Peyer's patch (tissue), 4 donors: ENCODE data around the gene SOX1. TPM values are rescaled to one million over a fixed set of nuclear protein-coding genes. Genes with fewer than 3 reads are reported as not detected.

ENCODE experiments used
- DNase-seq, 3 donors: peaks; one replicate each; pipeline ENCODE4 v3.0.0-alpha.2; 2017 to 2019
- H3K27ac ChIP-seq, 4 donors: fragments of 200-600 bp; sonication (generic); one replicate each; pipeline ENCODE4 v1.5.1; 2016 to 2019
- H3K27me3 ChIP-seq, 2 donors: fragments of 200-600 bp; sonication (generic); one replicate each; pipeline ENCODE4 v1.5.1; 2019
- H3K36me3 ChIP-seq, 3 donors: fragments of 200-600 bp; sonication (generic); one replicate each; pipeline ENCODE4 v1.5.1; 2016 to 2019
- H3K4me1 ChIP-seq, 4 donors: fragments of 200-600 bp; sonication (generic); one replicate each; pipeline ENCODE4 v1.5.1; 2016 to 2019
- H3K4me3 ChIP-seq, 4 donors: fragments of 200-600 bp; sonication (generic); 1 replicate in 3 of 4; 2 replicates in 1 of 4; pipeline ENCODE4 v1.5.1; 2016 to 2019; ENCODE audit warnings: mild to moderate bottlenecking in 1 of 4
- H3K9me3 ChIP-seq, 4 donors: fragments of 200-600 bp; sonication (generic); one replicate each; pipeline ENCODE4 v1.5.1; 2016 to 2019; ENCODE audit warnings: mild to moderate bottlenecking in 1 of 4
- POLR2A ChIP-seq, 2 donors: fragments of 450-650 bp; IDR thresholded peaks; one replicate each; pipeline ENCODE4 v1.5.1; 2017; ENCODE audit warnings: antibody characterized with exemption in 2 of 2, mild to moderate bottlenecking in 2 of 2, moderate library complexity in 2 of 2
- total RNA-seq, 4 donors: library from RNA; depleted of rRNA; stranded (reverse); fragments of >200 nt; gene quantifications; one replicate each; pipeline ENCODE4 v1.1.0, GENCODE V29; 2016
- TF ChIP-seq, protein P1 (sequence below), 6 experiments: fragments of 450-650 bp in 4 of 6; fragments of 200-600 bp in 2 of 6; sonication (generic) in 1 of 6; IDR thresholded peaks; one replicate each; pipeline ENCODE4 v1.5.1; 2017 to 2019; ENCODE audit warnings: antibody characterized with exemption in 6 of 6, mild to moderate bottlenecking in 3 of 6, moderate library complexity in 1 of 6

SOX1 gene
- total RNA-seq, 4 donors from 2014 or later = not detected

GRCh38 chr13:112056284-112056727, 10.6 kb upstream of the SOX1 start:
- TF ChIP-seq, protein P1, sequence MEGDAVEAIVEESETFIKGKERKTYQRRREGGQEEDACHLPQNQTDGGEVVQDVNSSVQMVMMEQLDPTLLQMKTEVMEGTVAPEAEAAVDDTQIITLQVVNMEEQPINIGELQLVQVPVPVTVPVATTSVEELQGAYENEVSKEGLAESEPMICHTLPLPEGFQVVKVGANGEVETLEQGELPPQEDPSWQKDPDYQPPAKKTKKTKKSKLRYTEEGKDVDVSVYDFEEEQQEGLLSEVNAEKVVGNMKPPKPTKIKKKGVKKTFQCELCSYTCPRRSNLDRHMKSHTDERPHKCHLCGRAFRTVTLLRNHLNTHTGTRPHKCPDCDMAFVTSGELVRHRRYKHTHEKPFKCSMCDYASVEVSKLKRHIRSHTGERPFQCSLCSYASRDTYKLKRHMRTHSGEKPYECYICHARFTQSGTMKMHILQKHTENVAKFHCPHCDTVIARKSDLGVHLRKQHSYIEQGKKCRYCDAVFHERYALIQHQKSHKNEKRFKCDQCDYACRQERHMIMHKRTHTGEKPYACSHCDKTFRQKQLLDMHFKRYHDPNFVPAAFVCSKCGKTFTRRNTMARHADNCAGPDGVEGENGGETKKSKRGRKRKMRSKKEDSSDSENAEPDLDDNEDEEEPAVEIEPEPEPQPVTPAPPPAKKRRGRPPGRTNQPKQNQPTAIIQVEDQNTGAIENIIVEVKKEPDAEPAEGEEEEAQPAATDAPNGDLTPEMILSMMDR (IDR thresholded peaks at IDR 0.05) = no peak
- no peak for TF ChIP-seq POLR2A (IDR thresholded peaks at IDR 0.05)
- no peaks in the 10 kb centered on the region for H3K9me3 ChIP-seq
- H3K36me3 ChIP-seq = no peaks in the 10 kb centered on the region
- H3K27me3 ChIP-seq = peaks cover 0 to 65% of the 10 kb centered on the region in 2 donors
- H3K27ac ChIP-seq = no peak overlapping the region
- H3K4me3 ChIP-seq = no peak overlapping the region
- peaks cover 0 to 15% (median 0%) of the 10 kb centered on the region in 4 donors for H3K4me1 ChIP-seq
- DNase-seq = no peak

DNA sequence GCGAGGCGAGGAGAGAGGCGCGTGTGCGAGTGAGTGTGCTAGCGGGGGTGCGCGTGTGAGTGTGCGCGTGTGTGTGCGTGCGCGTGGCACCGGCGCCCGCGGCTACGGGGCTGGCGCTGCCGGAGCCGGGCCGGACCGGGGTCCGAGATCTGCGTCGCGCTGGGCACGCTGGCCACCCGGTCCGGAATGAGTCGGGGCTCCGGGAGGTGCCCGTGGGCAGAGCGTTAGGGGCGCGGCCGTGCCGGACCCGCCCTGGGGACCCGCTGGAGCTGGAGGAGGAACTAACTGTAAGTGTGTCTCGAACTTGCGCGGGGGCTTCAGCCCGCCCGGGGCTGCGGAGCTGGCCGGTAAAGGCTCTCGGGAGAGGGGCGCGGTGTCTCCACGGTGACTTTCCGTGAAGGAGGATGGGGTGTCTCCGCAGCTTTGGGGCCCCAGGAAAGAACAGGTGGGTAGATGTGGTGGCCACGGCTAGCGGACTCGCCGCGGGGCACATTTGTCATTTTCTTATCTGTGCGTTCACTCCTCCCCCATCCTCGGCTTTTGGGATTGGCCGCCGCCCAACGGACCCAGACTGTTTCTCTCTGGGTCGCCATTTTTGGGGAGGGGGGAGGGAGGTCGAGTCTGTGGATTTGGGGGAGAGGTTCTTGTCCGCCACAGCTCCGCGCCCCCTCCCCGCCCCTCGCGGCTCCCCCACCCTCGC, 10.1 kb upstream of the SOX1 start:
- H3K4me1 ChIP-seq = peaks cover 0 to 15% (median 0%) of the 10 kb centered on the region in 4 donors
- H3K27me3 ChIP-seq = peaks cover 0 to 70% of the 10 kb centered on the region in 2 donors
- no peak for TF ChIP-seq POLR2A (IDR thresholded peaks at IDR 0.05)
- no peaks in the 10 kb centered on the region for H3K36me3 ChIP-seq
- DNase-seq = no peak
- H3K4me3 ChIP-seq = no peak overlapping the region
- H3K27ac ChIP-seq = no peak overlapping the region
- H3K9me3 ChIP-seq = no peaks in the 10 kb centered on the region

DNA sequence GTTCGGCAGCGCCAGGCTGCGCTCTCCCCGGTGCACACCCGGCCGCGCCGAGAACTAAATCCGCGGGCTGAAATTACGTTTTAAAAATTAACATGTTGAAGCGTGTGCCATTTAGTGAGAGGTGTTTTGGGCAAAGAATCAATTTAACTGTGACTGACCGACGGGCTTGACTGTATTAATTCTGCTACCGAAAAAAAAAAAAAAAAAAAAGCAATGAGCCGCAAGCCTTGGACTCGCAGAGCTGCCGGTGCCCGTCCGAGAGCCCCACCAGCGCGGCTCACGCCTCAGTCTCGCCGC, 9.6 kb upstream of the SOX1 start:
- Histone ChIP-seq H3K4me3 (no peak overlapping the region), H3K4me1 (peaks cover 0 to 15% (median 0%) of the 10 kb centered on the region in 4 donors), H3K9me3 (no peaks in the 10 kb centered on the region), H3K27ac (no peak overlapping the region), H3K27me3 (peaks cover 0 to 75% of the 10 kb centered on the region in 2 donors), H3K36me3 (no peaks in the 10 kb centered on the region)
- TF ChIP-seq, protein P1 (IDR thresholded peaks at IDR 0.05) = no peak
- no peak for TF ChIP-seq POLR2A (IDR thresholded peaks at IDR 0.05)
- DNase-seq = no peak

GRCh38 chr13:112057736-112058518, 9.0 kb upstream of the SOX1 start:
- no peak overlapping the region for H3K4me3 ChIP-seq
- DNase-seq = no peak
- peaks cover 0 to 20% (median 0%) of the 10 kb centered on the region in 4 donors for H3K4me1 ChIP-seq

GRCh38 chr13:112058519-112058873, 8.5 kb upstream of the SOX1 start:
- no peak overlapping the region for H3K27ac ChIP-seq
- H3K4me1 ChIP-seq = peaks cover 0 to 23% (median 0%) of the 10 kb centered on the region in 4 donors
- no peak overlapping the region for H3K4me3 ChIP-seq
- TF ChIP-seq, protein P1 (IDR thresholded peaks at IDR 0.05) = no peak
- no peak for TF ChIP-seq POLR2A (IDR thresholded peaks at IDR 0.05)
- peaks cover 0 to 82% of the 10 kb centered on the region in 2 donors for H3K27me3 ChIP-seq
- DNase-seq = no peak
- no peaks in the 10 kb centered on the region for H3K36me3 ChIP-seq
- no peaks in the 10 kb centered on the region for H3K9me3 ChIP-seq

More at GRCh38 chr13:112057736-112058518, 9.0 kb upstream of the SOX1 start:
- peaks cover 0 to 80% of the 10 kb centered on the region in 2 donors for H3K27me3 ChIP-seq
- H3K27ac ChIP-seq = no peak overlapping the region
- no peaks in the 10 kb centered on the region for H3K9me3 ChIP-seq
- TF ChIP-seq, protein P1 (IDR thresholded peaks at IDR 0.05) = no peak
- no peak for TF ChIP-seq POLR2A (IDR thresholded peaks at IDR 0.05)
- H3K36me3 ChIP-seq = no peaks in the 10 kb centered on the region

GRCh38 chr13:112058941-112059340, 8.0 kb upstream of the SOX1 start:
- TF ChIP-seq POLR2A (IDR thresholded peaks at IDR 0.05) = no peak
- TF ChIP-seq, protein P1 (IDR thresholded peaks at IDR 0.05) = no peak
- Histone ChIP-seq H3K36me3 (no peaks in the 10 kb centered on the region), H3K9me3 (no peaks in the 10 kb centered on the region), H3K4me3 (no peak overlapping the region), H3K27me3 (peaks cover 0 to 81% of the 10 kb centered on the region in 2 donors), H3K27ac (no peak overlapping the region), H3K4me1 (peaks cover 0 to 23% (median 0%) of the 10 kb centered on the region in 4 donors)
- no peak for DNase-seq
